CD4-positive, alpha-beta T cell treated with Interleukin-15 for 1 hour (primary cell): ENCODE data around the gene ANP32E.
A peak's percentile ranks its signal among the peaks of the same experiment; 100 is the strongest.
"Not testable (repeated sequence)": the region's sequence is repeated elsewhere in the genome, so short reads cannot be mapped to it uniquely, and the experiment has no call there.

Experiments used
- DNase-seq: peaks from one replicate; pipeline ENCODE4 v3.0.0-alpha.2; 2020

The ANP32E gene

GRCh38 chr1:150256554-150257341, 20.8 kb upstream of the ANP32E start:
- no peak for DNase-seq

DNA sequence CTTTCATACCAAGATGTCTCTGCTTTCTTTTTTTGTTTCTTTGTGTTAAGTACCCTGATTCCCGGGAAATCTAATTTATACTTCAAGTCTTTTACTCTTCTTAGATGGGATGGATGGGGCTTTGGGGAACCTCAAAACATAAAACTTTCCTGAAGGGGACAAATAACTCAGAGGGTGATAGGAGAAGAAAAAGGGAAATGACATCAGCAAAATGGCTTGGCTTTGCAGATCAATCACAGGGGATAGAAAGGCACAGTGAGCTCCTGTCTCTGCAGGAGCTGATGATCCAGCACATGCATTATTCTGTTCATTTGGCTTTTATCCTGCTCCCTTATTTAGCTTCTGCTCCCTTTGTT, 20.3 kb upstream of the ANP32E start:
- no peak for DNase-seq

GRCh38 chr1:150249936-150250335, 14.0 kb upstream of the ANP32E start:
- DNase-seq: no peak

GRCh38 chr1:150243003-150243402, 7.1 kb upstream of the ANP32E start:
- DNase-seq: no peak

DNA sequence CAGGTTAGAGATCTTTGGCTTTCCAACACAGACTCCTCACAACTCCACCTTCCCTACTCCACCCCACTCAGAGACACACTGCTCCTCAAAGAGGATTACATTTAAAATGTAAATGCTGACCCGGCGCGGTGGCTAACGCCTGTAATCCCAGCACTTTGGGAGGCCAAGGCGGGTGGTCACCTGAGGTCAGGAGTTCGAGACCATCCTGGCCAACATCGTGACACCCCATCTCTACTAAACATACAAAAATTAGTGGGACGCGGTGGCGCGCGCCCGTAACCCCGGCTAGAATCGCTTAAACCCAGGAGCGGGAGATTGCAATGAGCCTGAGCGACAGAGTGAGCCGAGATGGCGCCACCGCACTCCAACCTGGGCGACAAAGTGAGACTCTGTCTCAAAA, 1.8 kb upstream of the ANP32E start:
- no peak for DNase-seq

- DNase-seq: not testable (repeated sequence)
These were observed 1.3 kb upstream of the ANP32E start for GRCh38 chr1:150237176-150237575.

DNA sequence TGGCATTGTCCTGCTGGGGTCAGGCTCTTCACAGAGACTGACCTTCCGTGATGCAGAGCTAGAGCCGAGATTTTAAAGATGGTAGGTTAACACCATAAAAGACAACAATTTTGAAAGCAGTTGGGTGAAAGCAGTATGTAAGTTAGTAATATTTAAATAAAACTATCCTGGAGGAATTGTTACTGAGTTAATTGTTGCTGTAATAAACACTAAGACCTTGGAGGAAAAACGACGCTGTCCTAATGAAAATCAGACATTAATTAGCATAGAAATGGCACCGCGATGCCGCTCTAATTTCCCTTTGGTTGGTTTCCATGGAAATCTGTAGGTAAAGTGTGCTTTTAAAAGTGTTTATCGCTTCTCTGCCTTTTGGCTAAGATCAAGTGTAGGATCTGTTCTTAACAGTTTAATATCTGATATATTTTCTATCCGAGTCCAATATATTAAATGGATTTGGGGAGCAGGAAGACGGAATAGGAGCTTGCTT, 745 bp upstream of the ANP32E start:
- DNase-seq: no peak

GRCh38 chr1:150235294-150235851, 539 bp downstream of the ANP32E start:
- DNase-seq: peak; percentile 23

- DNase-seq: peak; percentile 93
These were observed 1.2 kb downstream of the ANP32E start for GRCh38 chr1:150234566-150235293.

GRCh38 chr1:150234309-150234565, 1.7 kb downstream of the ANP32E start:
- DNase-seq: no peak

DNA sequence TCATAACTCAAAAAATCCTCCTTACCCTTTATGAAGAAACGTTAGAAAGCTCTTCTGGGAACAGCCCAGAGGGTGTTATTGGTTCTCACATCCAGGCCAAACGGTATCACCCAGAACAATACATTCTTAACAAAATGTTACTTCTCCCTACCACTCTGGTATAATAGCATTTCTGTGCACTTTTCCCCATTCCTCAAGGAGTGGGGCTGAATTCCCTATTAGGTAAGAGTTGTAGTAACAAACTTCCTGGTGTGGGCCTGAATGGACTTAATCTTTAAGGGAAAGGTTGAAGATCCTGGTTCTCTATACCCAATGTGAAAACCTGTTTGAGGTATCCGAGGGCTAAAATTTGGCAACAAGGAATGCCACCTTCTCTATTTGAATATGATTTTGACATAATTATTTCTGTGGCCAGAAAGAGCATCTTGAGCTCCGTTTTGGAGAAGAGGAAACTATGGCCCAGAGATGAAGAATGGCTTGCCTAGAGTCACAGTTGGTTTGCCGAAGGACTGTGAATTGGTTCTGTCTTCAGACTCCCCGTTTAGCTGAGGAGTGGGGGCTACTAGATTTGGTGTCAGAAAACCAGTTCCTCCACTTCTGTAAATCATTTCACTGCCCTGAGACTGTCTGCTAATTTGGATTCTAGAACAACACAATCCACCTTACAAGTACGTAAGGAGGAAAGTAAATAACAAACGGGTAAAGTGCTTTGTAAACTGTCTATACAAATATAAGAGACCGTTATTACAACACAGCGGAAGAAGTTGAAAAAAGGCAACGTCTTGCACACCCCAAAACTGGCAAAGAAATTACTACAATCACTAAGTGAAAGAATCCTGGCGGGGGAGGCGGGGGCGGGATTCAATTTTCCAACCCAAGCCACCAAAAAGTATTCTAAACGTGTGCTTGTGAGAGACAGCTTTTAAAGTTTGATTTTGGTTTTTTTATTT, 2.3 kb downstream of the ANP32E start:
- no peak for DNase-seq

DNA sequence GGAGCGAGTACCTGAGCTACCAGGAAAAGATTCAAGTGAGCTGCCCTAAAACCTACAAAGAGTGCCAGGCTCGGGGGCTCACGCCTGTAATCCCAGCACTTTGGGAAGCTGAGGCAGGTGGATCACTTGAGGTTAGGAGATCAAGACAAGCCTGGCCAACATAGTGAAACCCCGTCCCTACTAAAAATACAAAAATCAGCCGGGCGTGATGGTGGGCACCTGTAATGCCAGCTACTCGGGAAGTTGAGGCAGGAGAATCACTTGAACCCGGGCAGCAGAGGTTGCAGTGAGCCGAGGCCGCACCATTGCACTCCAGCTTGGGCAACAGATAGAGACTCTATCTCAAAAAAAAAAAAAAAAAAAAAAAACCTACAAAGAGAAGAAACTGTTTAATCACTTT, 3.0 kb downstream of the ANP32E start:
- not testable (repeated sequence) for DNase-seq

DNA sequence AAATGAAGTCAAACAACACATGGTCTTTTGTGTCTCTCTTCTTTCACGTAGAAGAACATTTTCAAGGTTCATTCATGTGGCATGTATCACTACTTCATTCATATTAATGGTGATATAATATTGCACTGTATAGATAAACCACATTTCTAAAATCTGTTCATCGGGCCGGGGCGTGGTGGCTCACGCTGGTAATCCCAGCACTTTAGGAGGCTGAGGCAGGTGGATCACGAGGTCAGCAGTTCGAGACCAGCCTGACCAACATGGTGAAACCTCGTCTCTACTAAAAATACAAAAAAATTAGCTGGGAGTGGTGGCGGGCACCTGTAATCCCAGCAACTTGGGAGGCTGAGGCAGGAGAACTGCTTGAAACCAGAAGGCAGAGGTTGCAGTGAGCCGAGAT, 7.7 kb downstream of the ANP32E start:
- DNase-seq: not testable (repeated sequence)

GRCh38 chr1:150227228-150227627, 8.7 kb downstream of the ANP32E start:
- no peak for DNase-seq

- DNase-seq: no peak
These were observed 9.4 kb downstream of the ANP32E start for GRCh38 chr1:150226486-150226885.

DNA sequence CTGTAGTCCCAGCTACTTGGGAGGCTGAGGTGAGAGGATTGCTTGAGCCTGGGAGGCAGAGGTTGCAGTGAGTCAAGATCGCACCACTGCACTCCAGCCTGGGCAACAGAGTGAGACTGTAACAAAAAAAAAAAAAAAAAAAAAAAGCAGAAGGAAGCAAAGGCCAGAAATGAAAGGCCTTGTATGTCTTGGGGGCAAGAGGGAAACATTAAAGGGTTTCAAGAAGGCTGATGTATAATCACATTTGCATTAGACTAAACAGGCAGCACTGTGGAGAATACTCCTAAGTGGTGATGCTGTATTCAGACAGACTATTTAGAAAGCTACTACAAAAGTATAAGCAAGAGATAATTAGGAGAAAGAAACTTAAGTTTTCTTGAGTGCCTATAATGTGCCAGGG, 10.4 kb downstream of the ANP32E start:
- DNase-seq: no peak

GRCh38 chr1:150224983-150225382, 10.9 kb downstream of the ANP32E start:
- no peak for DNase-seq

- DNase-seq: no peak
These were observed 14.4 kb downstream of the ANP32E start for GRCh38 chr1:150221552-150221951.

GRCh38 chr1:150215855-150216254, 20.1 kb downstream of the ANP32E start:
- not testable (repeated sequence) for DNase-seq

DNA sequence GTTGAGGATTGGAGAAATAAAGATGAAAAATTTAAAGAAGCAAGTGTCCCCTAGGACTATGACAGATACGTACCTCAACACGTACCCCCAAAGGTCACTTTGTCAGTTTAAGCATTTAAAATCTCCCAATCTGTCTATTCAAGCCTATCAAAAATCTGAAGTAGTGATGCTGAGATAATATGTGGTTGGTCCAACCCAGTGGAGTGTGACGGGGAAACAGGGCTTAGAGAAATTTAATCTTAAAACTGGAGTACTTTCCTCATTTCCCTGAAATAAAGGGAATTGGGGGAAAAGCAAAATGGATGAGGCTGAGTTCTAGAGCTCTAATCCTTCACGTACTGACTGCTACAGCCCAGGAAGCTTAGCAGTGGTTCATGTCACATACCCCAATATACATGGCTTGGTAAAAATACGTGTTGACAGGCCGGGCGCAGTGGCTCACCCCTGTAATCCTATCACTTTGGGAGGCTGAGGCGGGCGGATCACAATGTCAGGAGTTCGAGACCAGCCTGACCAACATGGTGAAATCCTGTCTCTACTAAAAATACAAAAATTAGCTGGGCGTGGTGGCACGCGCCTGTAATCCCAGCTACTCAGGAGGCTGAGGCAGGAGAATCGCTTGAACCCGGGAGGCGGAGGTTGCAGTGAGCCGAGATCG, 21.7 kb downstream of the ANP32E start:
- not testable (repeated sequence) for DNase-seq

- DNase-seq: peak; percentile 94
These were observed 22.5 kb downstream of the ANP32E start for GRCh38 chr1:150213170-150214098.
